ENCODE results near the gene FAM151B. TPM values are rescaled to one million over a fixed set of nuclear protein-coding genes. Genes with fewer than 3 reads are reported as not detected.

FAM151B gene
- total and polyA plus RNA-seq, 2 experiments from 2014 or later: 0.55 TPM; not detected in 1

DNA sequence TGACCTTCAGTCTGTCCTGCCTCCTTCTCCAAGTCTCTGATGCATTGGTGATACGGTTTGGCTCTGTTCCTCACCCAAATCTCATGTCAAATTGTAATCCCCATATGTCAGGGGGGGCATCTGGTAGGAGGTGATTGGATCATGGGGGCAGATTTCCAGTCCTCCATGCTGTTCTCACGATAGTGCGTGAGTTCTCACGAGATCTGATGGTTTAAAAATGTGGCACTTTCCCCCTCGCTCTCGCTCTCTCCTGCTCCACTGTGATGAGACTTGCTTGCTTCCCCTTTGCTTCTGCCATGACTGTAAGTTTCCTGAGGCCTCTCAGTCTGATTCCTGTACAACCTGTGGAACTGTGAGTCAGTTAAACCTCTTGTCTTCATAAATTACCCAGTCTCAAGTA, 96.9 kb downstream of the FAM151B start (continued):
- TF ChIP-seq, protein P1, sequence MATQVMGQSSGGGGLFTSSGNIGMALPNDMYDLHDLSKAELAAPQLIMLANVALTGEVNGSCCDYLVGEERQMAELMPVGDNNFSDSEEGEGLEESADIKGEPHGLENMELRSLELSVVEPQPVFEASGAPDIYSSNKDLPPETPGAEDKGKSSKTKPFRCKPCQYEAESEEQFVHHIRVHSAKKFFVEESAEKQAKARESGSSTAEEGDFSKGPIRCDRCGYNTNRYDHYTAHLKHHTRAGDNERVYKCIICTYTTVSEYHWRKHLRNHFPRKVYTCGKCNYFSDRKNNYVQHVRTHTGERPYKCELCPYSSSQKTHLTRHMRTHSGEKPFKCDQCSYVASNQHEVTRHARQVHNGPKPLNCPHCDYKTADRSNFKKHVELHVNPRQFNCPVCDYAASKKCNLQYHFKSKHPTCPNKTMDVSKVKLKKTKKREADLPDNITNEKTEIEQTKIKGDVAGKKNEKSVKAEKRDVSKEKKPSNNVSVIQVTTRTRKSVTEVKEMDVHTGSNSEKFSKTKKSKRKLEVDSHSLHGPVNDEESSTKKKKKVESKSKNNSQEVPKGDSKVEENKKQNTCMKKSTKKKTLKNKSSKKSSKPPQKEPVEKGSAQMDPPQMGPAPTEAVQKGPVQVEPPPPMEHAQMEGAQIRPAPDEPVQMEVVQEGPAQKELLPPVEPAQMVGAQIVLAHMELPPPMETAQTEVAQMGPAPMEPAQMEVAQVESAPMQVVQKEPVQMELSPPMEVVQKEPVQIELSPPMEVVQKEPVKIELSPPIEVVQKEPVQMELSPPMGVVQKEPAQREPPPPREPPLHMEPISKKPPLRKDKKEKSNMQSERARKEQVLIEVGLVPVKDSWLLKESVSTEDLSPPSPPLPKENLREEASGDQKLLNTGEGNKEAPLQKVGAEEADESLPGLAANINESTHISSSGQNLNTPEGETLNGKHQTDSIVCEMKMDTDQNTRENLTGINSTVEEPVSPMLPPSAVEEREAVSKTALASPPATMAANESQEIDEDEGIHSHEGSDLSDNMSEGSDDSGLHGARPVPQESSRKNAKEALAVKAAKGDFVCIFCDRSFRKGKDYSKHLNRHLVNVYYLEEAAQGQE (IDR thresholded peaks at IDR 0.05; ENCODE audit: unreplicated experiment): no peak
- TF ChIP-seq CREB1 (CRISPR knock-in tag; IDR thresholded peaks at IDR 0.05; ENCODE audit: low read depth): no peak
- TF ChIP-seq STAT1 (IDR thresholded peaks at IDR 0.05; ENCODE audit: unreplicated experiment): no peak

DNA sequence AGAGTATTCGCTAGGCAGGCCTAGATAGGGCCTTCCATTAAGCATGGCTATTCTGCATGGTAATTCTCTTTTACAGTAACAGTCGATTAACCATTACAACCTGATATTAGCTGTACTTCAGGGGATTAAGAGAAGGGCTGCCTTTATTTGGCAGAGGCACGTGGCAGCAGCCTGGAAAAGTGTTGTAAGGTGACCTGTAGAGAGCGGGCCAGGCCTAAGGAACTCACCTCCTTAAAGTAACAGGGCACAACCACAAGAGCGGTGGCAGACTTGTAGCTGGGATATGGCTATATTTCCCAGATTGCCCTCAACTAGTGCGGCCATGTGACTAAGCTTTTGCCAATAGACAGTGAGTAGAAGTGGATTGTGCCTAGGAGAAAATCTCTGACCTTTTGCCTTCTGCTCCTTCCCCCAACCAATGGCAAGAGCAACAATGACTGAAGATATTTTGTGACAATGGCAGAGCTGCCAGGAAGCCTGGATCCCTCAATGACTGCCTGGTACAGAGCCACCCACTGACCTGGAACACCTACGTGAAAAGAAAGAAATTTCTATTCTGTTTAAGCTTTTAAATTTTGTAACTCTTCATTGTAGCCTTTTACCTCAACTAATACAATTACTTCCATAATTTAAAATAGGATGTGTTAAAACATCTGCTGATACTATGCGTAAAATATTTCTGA, 101.1 kb downstream of the FAM151B start:
- Histone ChIP-seq H3K9me2 (ENCODE audit: insufficient read depth) (no peaks in the 10 kb centered on the region), H3F3A (replicated peaks; ENCODE audit: low read depth) (no peaks in the 10 kb centered on the region), H4K20me1 (replicated peaks; ENCODE audit: insufficient read depth) (no peaks in the 10 kb centered on the region), H3K27me3 (ENCODE audit: insufficient read depth) (no peaks in the 10 kb centered on the region), H3K27ac (ENCODE audit: low read depth) (no peak overlapping the region), H3K4me1 (ENCODE audit: insufficient read depth) (no peaks in the 10 kb centered on the region), H3K4me2 (no peak overlapping the region), H3K79me2 (replicated peaks; ENCODE audit: insufficient read depth) (no peaks in the 10 kb centered on the region), H2AFZ (peak overlapping the region; percentile 66; the same call in 1 of the 2 replicates), H3K36me3 (ENCODE audit: insufficient read depth) (no peaks in the 10 kb centered on the region), H3K4me3 (no peak overlapping the region)
- H3K4me3 Mint-ChIP-seq: no peak overlapping the region
- TF ChIP-seq CREB1 (CRISPR knock-in tag; IDR thresholded peaks at IDR 0.05; ENCODE audit: low read depth): no peak
- no peak for TF ChIP-seq NANOG (IDR thresholded peaks at IDR 0.05; ENCODE audit: borderline replicate concordance)
- TF ChIP-seq, protein P2, sequence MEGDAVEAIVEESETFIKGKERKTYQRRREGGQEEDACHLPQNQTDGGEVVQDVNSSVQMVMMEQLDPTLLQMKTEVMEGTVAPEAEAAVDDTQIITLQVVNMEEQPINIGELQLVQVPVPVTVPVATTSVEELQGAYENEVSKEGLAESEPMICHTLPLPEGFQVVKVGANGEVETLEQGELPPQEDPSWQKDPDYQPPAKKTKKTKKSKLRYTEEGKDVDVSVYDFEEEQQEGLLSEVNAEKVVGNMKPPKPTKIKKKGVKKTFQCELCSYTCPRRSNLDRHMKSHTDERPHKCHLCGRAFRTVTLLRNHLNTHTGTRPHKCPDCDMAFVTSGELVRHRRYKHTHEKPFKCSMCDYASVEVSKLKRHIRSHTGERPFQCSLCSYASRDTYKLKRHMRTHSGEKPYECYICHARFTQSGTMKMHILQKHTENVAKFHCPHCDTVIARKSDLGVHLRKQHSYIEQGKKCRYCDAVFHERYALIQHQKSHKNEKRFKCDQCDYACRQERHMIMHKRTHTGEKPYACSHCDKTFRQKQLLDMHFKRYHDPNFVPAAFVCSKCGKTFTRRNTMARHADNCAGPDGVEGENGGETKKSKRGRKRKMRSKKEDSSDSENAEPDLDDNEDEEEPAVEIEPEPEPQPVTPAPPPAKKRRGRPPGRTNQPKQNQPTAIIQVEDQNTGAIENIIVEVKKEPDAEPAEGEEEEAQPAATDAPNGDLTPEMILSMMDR (conservative IDR thresholded peaks at IDR 0.05; ENCODE audit: low read depth in 2 of 2): peak in 1 of 2 experiments; percentile 41; a peak in 2 of 4 replicates
- TF ChIP-seq, protein P3, sequence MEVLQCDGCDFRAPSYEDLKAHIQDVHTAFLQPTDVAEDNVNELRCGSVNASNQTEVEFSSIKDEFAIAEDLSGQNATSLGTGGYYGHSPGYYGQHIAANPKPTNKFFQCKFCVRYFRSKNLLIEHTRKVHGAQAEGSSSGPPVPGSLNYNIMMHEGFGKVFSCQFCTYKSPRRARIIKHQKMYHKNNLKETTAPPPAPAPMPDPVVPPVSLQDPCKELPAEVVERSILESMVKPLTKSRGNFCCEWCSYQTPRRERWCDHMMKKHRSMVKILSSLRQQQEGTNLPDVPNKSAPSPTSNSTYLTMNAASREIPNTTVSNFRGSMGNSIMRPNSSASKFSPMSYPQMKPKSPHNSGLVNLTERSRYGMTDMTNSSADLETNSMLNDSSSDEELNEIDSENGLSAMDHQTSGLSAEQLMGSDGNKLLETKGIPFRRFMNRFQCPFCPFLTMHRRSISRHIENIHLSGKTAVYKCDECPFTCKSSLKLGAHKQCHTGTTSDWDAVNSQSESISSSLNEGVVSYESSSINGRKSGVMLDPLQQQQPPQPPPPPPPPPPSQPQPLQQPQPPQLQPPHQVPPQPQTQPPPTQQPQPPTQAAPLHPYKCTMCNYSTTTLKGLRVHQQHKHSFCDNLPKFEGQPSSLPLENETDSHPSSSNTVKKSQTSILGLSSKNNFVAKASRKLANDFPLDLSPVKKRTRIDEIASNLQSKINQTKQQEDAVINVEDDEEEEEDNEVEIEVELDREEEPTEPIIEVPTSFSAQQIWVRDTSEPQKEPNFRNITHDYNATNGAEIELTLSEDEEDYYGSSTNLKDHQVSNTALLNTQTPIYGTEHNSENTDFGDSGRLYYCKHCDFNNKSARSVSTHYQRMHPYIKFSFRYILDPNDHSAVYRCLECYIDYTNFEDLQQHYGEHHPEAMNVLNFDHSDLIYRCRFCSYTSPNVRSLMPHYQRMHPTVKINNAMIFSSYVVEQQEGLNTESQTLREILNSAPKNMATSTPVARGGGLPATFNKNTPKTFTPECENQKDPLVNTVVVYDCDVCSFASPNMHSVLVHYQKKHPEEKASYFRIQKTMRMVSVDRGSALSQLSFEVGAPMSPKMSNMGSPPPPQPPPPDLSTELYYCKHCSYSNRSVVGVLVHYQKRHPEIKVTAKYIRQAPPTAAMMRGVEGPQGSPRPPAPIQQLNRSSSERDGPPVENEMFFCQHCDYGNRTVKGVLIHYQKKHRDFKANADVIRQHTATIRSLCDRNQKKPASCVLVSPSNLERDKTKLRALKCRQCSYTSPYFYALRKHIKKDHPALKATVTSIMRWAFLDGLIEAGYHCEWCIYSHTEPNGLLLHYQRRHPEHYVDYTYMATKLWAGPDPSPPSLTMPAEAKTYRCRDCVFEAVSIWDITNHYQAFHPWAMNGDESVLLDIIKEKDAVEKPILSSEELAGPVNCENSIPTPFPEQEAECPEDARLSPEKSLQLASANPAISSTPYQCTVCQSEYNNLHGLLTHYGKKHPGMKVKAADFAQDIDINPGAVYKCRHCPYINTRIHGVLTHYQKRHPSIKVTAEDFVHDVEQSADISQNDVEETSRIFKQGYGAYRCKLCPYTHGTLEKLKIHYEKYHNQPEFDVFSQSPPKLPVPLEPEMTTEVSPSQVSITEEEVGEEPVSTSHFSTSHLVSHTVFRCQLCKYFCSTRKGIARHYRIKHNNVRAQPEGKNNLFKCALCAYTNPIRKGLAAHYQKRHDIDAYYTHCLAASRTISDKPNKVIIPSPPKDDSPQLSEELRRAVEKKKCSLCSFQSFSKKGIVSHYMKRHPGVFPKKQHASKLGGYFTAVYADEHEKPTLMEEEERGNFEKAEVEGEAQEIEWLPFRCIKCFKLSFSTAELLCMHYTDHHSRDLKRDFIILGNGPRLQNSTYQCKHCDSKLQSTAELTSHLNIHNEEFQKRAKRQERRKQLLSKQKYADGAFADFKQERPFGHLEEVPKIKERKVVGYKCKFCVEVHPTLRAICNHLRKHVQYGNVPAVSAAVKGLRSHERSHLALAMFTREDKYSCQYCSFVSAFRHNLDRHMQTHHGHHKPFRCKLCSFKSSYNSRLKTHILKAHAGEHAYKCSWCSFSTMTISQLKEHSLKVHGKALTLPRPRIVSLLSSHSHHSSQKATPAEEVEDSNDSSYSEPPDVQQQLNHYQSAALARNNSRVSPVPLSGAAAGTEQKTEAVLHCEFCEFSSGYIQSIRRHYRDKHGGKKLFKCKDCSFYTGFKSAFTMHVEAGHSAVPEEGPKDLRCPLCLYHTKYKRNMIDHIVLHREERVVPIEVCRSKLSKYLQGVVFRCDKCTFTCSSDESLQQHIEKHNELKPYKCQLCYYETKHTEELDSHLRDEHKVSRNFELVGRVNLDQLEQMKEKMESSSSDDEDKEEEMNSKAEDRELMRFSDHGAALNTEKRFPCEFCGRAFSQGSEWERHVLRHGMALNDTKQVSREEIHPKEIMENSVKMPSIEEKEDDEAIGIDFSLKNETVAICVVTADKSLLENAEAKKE (CRISPR knock-in tag; IDR thresholded peaks at IDR 0.05): no peak
- no peak for TF ChIP-seq JUNB (IDR thresholded peaks at IDR 0.05; ENCODE audit: unreplicated experiment)
- no peak for DNase-seq (ENCODE audit: low spot score)
- H3K27me3 Mint-ChIP-seq (ENCODE audit: insufficient read depth, low read depth, poor library complexity): peaks cover 3% of the 10 kb centered on the region
- H3K4me1 Mint-ChIP-seq: peaks cover 2% of the 10 kb centered on the region; the same call in 2 of the 3 replicates
- peak; percentile 65 for ATAC-seq
- no peaks in the 10 kb centered on the region for H3K9me3 Mint-ChIP-seq
- H3K27ac Mint-ChIP-seq: no peak overlapping the region
- H3K36me3 Mint-ChIP-seq (ENCODE audit: low read depth): no peaks in the 10 kb centered on the region

Data from GM23338 (cell line).